DND-41 (cell line): ENCODE data around the gene UNC119.
A peak's percentile ranks its signal among the peaks of the same experiment; 100 is the strongest.

Experiments
- ATAC-seq: fragments of 200-7000 bp; cut with Tn5 transposase; 3 replicates; pipeline ENCODE4 v1.9.1; 2021; ENCODE audit warnings: low read depth; ENCODE audit not compliant: insufficient read depth
- DNase-seq: peaks from one replicate; pipeline ENCODE4 v3.0.0-alpha.2; 2020
- H2AFZ ChIP-seq: 2 replicates; pipeline ENCODE4 v1.6.0; 2012; ENCODE audit warnings: low read depth, low read length
- H3K27ac ChIP-seq: 2 replicates; pipeline ENCODE4 v1.5.1; 2012; ENCODE audit warnings: low read length, inconsistent platforms
- H3K27me3 ChIP-seq: fragments of 200-600 bp; sonication (generic); 2 replicates; pipeline ENCODE4 v1.6.0; 2012; ENCODE audit warnings: low read length, mild to moderate bottlenecking, inconsistent platforms; ENCODE audit not compliant: insufficient read depth, poor library complexity
- H3K36me3 ChIP-seq: 2 replicates; pipeline ENCODE4 v1.5.1; 2012; ENCODE audit warnings: low read length, inconsistent platforms; ENCODE audit not compliant: insufficient read depth
- H3K4me1 ChIP-seq: 2 replicates; pipeline ENCODE4 v1.5.1; 2012; ENCODE audit warnings: mild to moderate bottlenecking, low read length; ENCODE audit not compliant: insufficient read depth
- H3K4me2 ChIP-seq: 2 replicates; pipeline ENCODE4 v1.6.0; 2012; ENCODE audit warnings: mild to moderate bottlenecking, moderate library complexity, low read length, inconsistent platforms; ENCODE audit not compliant: insufficient read depth
- H3K4me3 ChIP-seq, 2 experiments: fragments of 200-600 bp in 1 of 2; shearing (Covaris generic) in 1 of 2; 2 replicates each; pipeline ENCODE4 v1.5.1; 2012 to 2016; ENCODE audit warnings: inconsistent platforms in 2 of 2, low read length in 2 of 2, mild to moderate bottlenecking in 2 of 2, low read depth in 1 of 2, moderate library complexity in 1 of 2
- H3K79me2 ChIP-seq: 2 replicates; pipeline ENCODE4 v1.6.0; 2012; ENCODE audit warnings: low read length, inconsistent platforms; ENCODE audit not compliant: insufficient read depth
- H3K9ac ChIP-seq: 2 replicates; pipeline ENCODE4 v1.6.0; 2012; ENCODE audit warnings: low read depth, mild to moderate bottlenecking, inconsistent platforms, low read length, moderate library complexity
- H3K9me3 ChIP-seq: 2 replicates; pipeline ENCODE4 v1.5.1; 2012; ENCODE audit warnings: low read length, moderate library complexity, mild to moderate bottlenecking, inconsistent platforms; ENCODE audit not compliant: insufficient read depth, severe bottlenecking
- H4K20me1 ChIP-seq: 2 replicates; pipeline ENCODE4 v1.6.0; 2012; ENCODE audit warnings: low read length; ENCODE audit not compliant: insufficient read depth
- CTCF ChIP-seq: IDR thresholded peaks from 2 replicates; pipeline ENCODE4 v1.5.1; 2012; ENCODE audit warnings: borderline replicate concordance, low read length, moderate library complexity, mild to moderate bottlenecking; ENCODE audit not compliant: poor library complexity, severe bottlenecking; ENCODE audit errors: extremely low read depth
- EZH2 ChIP-seq: IDR thresholded peaks from 3 replicates; pipeline ENCODE4 v1.6.1; 2012; ENCODE audit warnings: borderline replicate concordance, low read depth, mild to moderate bottlenecking, moderate library complexity, low read length, inconsistent platforms; ENCODE audit not compliant: severe bottlenecking

The UNC119 gene

GRCh38 chr17:28573521-28573920, 21.1 kb upstream of the UNC119 start:
- no peak overlapping the region for H2AFZ ChIP-seq
- ATAC-seq (no peak), DNase-seq (no peak)
- no peaks in the 10 kb centered on the region; the same call in 1 of the 2 replicates for H4K20me1 ChIP-seq
- no peaks in the 10 kb centered on the region for H3K9me3 ChIP-seq
- peaks cover 35% of the 10 kb centered on the region for H3K4me1 ChIP-seq
- no peaks in the 10 kb centered on the region for H3K27me3 ChIP-seq
- H3K36me3 ChIP-seq = peaks cover 28% of the 10 kb centered on the region
- no peak overlapping the region for H3K4me3 ChIP-seq
- no peak overlapping the region for H3K27ac ChIP-seq
- H3K4me2 ChIP-seq = no peak overlapping the region
- no peak overlapping the region for H3K9ac ChIP-seq
- TF ChIP-seq EZH2 (no peak), CTCF (no peak)
- H3K79me2 ChIP-seq = peaks cover 29% of the 10 kb centered on the region

DNA sequence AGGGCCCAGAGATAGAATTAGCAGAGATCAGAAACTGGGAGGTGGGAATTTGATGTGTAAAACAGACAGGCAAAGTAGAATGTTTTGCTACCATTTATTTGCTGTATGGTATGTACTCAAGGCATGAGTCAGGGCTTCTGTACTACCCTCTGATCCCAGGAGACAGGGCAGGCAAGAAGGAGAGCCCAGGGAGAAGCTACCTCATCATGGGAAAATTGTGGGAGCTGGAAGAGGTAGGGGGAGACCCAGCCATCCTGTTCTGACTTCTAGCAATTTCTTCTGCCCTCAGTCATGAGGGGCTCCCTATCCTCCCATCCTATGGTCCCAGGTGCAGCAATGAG, 20.6 kb upstream of the UNC119 start:
- H3K4me2 ChIP-seq = no peak overlapping the region
- ATAC-seq = no peak
- no peak for TF ChIP-seq CTCF
- TF ChIP-seq EZH2 = no peak
- H3K9me3 ChIP-seq = no peaks in the 10 kb centered on the region
- H2AFZ ChIP-seq = no peak overlapping the region
- H3K79me2 ChIP-seq = peaks cover 31% of the 10 kb centered on the region
- H3K27ac ChIP-seq = no peak overlapping the region
- no peaks in the 10 kb centered on the region; the same call in 1 of the 2 replicates for H4K20me1 ChIP-seq
- 0 out of 2 replicates have a peak overlapping the region, but pooled peaks have one; percentile 81 for H3K9ac ChIP-seq
- no peak overlapping the region for H3K4me3 ChIP-seq
- no peaks in the 10 kb centered on the region for H3K27me3 ChIP-seq
- H3K4me1 ChIP-seq = peaks cover 35% of the 10 kb centered on the region
- H3K36me3 ChIP-seq = peaks cover 23% of the 10 kb centered on the region
- no peak for DNase-seq

DNA sequence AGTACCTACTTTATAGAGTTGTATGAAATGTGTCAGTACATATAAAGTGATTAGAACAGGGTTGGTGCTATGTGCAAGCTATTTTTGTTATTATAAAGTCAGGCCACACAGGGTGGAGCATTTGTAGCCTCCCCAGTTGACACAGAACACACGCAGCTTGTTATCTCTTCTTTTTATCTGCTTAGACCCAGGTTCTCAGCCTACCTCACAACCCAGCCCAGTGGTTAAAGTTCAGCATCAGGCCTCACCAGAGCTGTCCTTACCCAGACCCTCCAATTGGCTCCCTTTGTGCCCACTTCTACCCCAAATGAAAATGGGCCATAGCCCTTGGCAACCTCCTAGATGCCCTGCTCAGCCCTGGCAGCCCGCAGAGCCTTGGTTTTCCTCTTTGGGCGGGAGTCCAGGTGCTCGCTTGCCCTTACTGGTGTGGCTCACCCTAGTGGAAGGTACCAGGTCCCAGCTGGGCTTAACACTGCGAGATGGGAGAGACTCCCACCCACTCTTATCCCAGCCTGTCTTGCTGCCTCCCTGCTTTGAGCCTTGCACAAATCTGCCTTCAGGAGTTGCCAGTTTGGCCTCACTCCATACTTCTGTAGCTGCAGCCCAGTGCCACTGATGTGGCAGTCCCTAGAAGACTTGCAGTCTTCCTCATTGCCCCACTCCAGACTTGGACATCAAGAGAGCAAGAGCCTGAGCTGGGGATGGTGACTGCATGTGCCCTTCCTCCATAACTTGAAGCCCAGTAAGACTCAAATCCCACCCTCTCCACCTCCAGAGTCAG, 20.0 kb upstream of the UNC119 start:
- ATAC-seq = no peak
- Histone ChIP-seq H3K4me1 (peaks cover 39% of the 10 kb centered on the region), H4K20me1 (no peaks in the 10 kb centered on the region; the same call in 1 of the 2 replicates), H3K9me3 (no peaks in the 10 kb centered on the region), H3K4me2 (peak overlapping the region; percentile 99), H3K36me3 (peaks cover 21% of the 10 kb centered on the region), H3K27me3 (no peaks in the 10 kb centered on the region), H2AFZ (peak overlapping the region; percentile 96), H3K79me2 (peaks cover 35% of the 10 kb centered on the region), H3K4me3 (peak overlapping the region; percentile 93 to 100), H3K9ac (peak overlapping the region; percentile 81), H3K27ac (peak overlapping the region; percentile 84)
- no peak for DNase-seq
- TF ChIP-seq EZH2 (no peak), CTCF (no peak)
